SK-N-SH (cell line): ENCODE results near the gene RBMX. TPM values are rescaled to one million over a fixed set of nuclear protein-coding genes. Genes with fewer than 3 reads are reported as not detected.

Source experiments
- CTCF ChIA-PET: fragments of 300-600, 350-600 bp; formaldehyde crosslinking; extraction: SDS; loops from one replicate; lab custom pipeline; 2021; lab: Yijun Ruan, JAX
- POLR2A ChIA-PET: fragments of 350-600 bp; sonication (Branson Sonifier 250); formaldehyde crosslinking; extraction: SDS; loops from one replicate; lab custom pipeline; 2020; ENCODE audit warnings: antibody characterized with exemption, inconsistent platforms; lab: Yijun Ruan, JAX
- DNase-seq: peaks from one replicate; pipeline ENCODE4 v3.0.0; 2012
- H2AFZ ChIP-seq: fragments of 200-600 bp; sonication (generic); 2 replicates; pipeline ENCODE4 v1.8.1; 2016; ENCODE audit warnings: antibody characterized with exemption, mild to moderate bottlenecking, low read depth
- H3F3A ChIP-seq: fragments of 200-600 bp; sonication (generic); replicated peaks from 2 replicates; pipeline ENCODE3; 2016; ENCODE audit warnings: antibody characterized with exemption, mild to moderate bottlenecking; ENCODE audit not compliant: insufficient read depth
- H3K27ac ChIP-seq, 2 experiments: fragments of 200-500 bp in 1 of 2; fragments of 200-600 bp in 1 of 2; sonication (Bioruptor generic) in 1 of 2; sonication (generic), shearing (Covaris generic) in 1 of 2; 2 replicates each; pipeline versions ENCODE4 v1.5.1 to v1.6.1; 2014 to 2016; ENCODE audit warnings: low read depth in 2 of 2, inconsistent platforms in 1 of 2, low read length in 1 of 2, mild to moderate bottlenecking in 1 of 2, mixed read lengths in 1 of 2
- H3K27me3 ChIP-seq: fragments of 200-600 bp; sonication (generic), shearing (Covaris generic); 2 replicates; pipeline ENCODE4 v1.6.1; 2016; ENCODE audit warnings: mixed run types; ENCODE audit not compliant: insufficient read depth
- H3K36me3 ChIP-seq, 2 experiments: fragments of 200-500 bp in 1 of 2; fragments of 200-600 bp in 1 of 2; sonication (Bioruptor generic) in 1 of 2; sonication (generic) in 1 of 2; replicated peaks in 1 of 2; 2 replicates each; pipeline versions ENCODE3 to v1.5.1; 2014 to 2016; ENCODE audit warnings: low read length in 1 of 2, mild to moderate bottlenecking in 1 of 2; ENCODE audit not compliant: insufficient read depth in 2 of 2, control insufficient read depth in 1 of 2
- H3K4me1 ChIP-seq, 2 experiments: fragments of 200-500 bp in 1 of 2; fragments of 200-600 bp in 1 of 2; sonication (Bioruptor generic) in 1 of 2; sonication (generic), shearing (Covaris generic) in 1 of 2; 2 replicates each; pipeline versions ENCODE4 v1.5.1 to v1.6.1; 2014 to 2016; ENCODE audit warnings: low read depth in 1 of 2, low read length in 1 of 2, mixed run types in 1 of 2; ENCODE audit not compliant: insufficient read depth in 2 of 2, control insufficient read depth in 1 of 2
- H3K4me2 ChIP-seq: fragments of 200-600 bp; sonication (generic), shearing (Covaris generic); 2 replicates; pipeline ENCODE4 v1.6.1; 2017; ENCODE audit warnings: mixed run types
- H3K4me3 ChIP-seq, 2 experiments: fragments of 200-500 bp in 1 of 2; fragments of 200-600 bp in 1 of 2; sonication (Bioruptor generic) in 1 of 2; sonication (generic), shearing (Covaris generic) in 1 of 2; 2 replicates each; pipeline versions ENCODE4 v1.5.1 to v1.8.1; 2014 to 2016; ENCODE audit warnings: low read depth in 2 of 2, inconsistent platforms in 1 of 2, low read length in 1 of 2, mild to moderate bottlenecking in 1 of 2, mixed read lengths in 1 of 2, moderate library complexity in 1 of 2
- H3K79me2 ChIP-seq: fragments of 200-600 bp; sonication (generic); 2 replicates; pipeline ENCODE4 v1.8.1; 2017; ENCODE audit warnings: mild to moderate bottlenecking; ENCODE audit not compliant: insufficient read depth
- H3K9ac ChIP-seq: fragments of 200-600 bp; sonication (generic); 2 replicates; pipeline ENCODE4 v1.6.1; 2017; ENCODE audit warnings: mixed run types
- H3K9me2 ChIP-seq: fragments of 200-600 bp; sonication (generic); 2 replicates; pipeline ENCODE4 v1.6.1; 2017; ENCODE audit warnings: mixed run types
- H3K9me3 ChIP-seq: fragments of 200-600 bp; sonication (generic); 2 replicates; pipeline ENCODE4 v1.6.1; 2017; ENCODE audit warnings: mixed run types, mild to moderate bottlenecking, moderate library complexity
- H4K20me1 ChIP-seq: fragments of 200-600 bp; sonication (generic); 2 replicates; pipeline ENCODE4 v1.6.1; 2017; ENCODE audit warnings: mild to moderate bottlenecking, mixed run types; ENCODE audit not compliant: insufficient read depth
- CHD2 ChIP-seq: fragments of 150-350 bp; IDR thresholded peaks from 2 replicates; pipeline ENCODE4 v1.6.1; 2018; ENCODE audit warnings: low read length; ENCODE audit not compliant: partially characterized antibody
- CTCF ChIP-seq: fragments of 200-600 bp; sonication (generic); IDR thresholded peaks from 2 replicates; pipeline ENCODE4 v1.6.1; 2017; ENCODE audit warnings: antibody characterized with exemption, mild to moderate bottlenecking, moderate library complexity
- ELF1 ChIP-seq: IDR thresholded peaks from 2 replicates; pipeline ENCODE4 v1.4.0; 2012
- EZH2phosphoT487 ChIP-seq: fragments of 200-600 bp; sonication (generic); IDR thresholded peaks from 2 replicates; pipeline ENCODE4 v1.6.1; 2017; ENCODE audit warnings: low read depth, mixed run types, mild to moderate bottlenecking, antibody characterized with exemption, moderate library complexity, borderline replicate concordance
- FOSL2 ChIP-seq: IDR thresholded peaks from 2 replicates; pipeline ENCODE4 v1.4.0; 2012; ENCODE audit warnings: low read depth, mild to moderate bottlenecking, moderate library complexity, borderline replicate concordance
- FOXM1 ChIP-seq: IDR thresholded peaks from 2 replicates; pipeline ENCODE4 v1.4.0; 2012; ENCODE audit warnings: low read depth, mild to moderate bottlenecking
- GATA2 ChIP-seq: sonication (generic); formaldehyde crosslinking; IDR thresholded peaks from 2 replicates; pipeline ENCODE4 v1.5.0; 2020; ENCODE audit warnings: mild to moderate bottlenecking, missing genetic modification reagents
- JUND ChIP-seq: IDR thresholded peaks from 2 replicates; pipeline ENCODE4 v1.4.0; 2012
- MAX ChIP-seq: IDR thresholded peaks from 2 replicates; pipeline ENCODE4 v1.4.0; 2012; ENCODE audit warnings: low read depth
- MXI1 ChIP-seq: IDR thresholded peaks from 2 replicates; pipeline ENCODE4 v1.6.1; 2012; ENCODE audit warnings: mild to moderate bottlenecking, low read depth, low read length, improper control_type of control experiment
- POLR2AphosphoS5 ChIP-seq: IDR thresholded peaks from 2 replicates; pipeline ENCODE4 v1.6.1; 2012; ENCODE audit warnings: low read depth, low read length
- RCOR1 ChIP-seq: fragments of 150-350 bp; IDR thresholded peaks from 2 replicates; pipeline ENCODE4 v1.6.1; 2017; ENCODE audit warnings: antibody characterized with exemption, low read length
- REST ChIP-seq: IDR thresholded peaks from 2 replicates; pipeline ENCODE4 v1.6.1; 2012; ENCODE audit warnings: mild to moderate bottlenecking, low read depth, low read length, moderate library complexity
- TEAD4 ChIP-seq: IDR thresholded peaks from 2 replicates; pipeline ENCODE4 v1.4.0; 2012; ENCODE audit warnings: mild to moderate bottlenecking, borderline replicate concordance; ENCODE audit not compliant: insufficient read depth
- USF2 ChIP-seq: fragments of 150-350 bp; IDR thresholded peaks from 2 replicates; pipeline ENCODE4 v1.6.1; 2017; ENCODE audit warnings: antibody characterized with exemption, low read length, low read depth, borderline replicate concordance
- WGBS: methylation state at CpG from one replicate; pipeline ENCODE4 v1.1.6; 2017; ENCODE audit warnings: low lambda C conversion rate; 5-methylcytosine and 5-hydroxymethylcytosine counted together
- polyA plus RNA-seq, 3 experiments: library from polyadenylated mRNA; depleted of rRNA; stranded (reverse); fragments of >200 nt; gene quantifications; 2 replicates each; pipeline ENCODE4 v1.2.3, GENCODE V29; 2012

Gene RBMX
- polyA plus RNA-seq, 1 of the 3 experiments (the other 2 are of a cell fraction) = 131 TPM

- Histone ChIP-seq H3K27ac (no peak overlapping the region), H3K4me3 (no peak overlapping the region), H4K20me1 (peaks cover 52% of the 10 kb centered on the region), H3K9me2 (no peaks in the 10 kb centered on the region), H3K27me3 (no peaks in the 10 kb centered on the region), H2AFZ (no peak overlapping the region), H3K4me2 (no peak overlapping the region), H3K9me3 (no peaks in the 10 kb centered on the region), H3K36me3 (peaks cover 18 to 52% of the 10 kb centered on the region in 2 experiments), H3F3A (peaks cover 34% of the 10 kb centered on the region), H3K9ac (no peak overlapping the region), H3K4me1 (no peaks in the 10 kb centered on the region), H3K79me2 (peaks cover 46% of the 10 kb centered on the region; the same call in 1 of the 2 replicates)
- TF ChIP-seq JUND (no peak), TEAD4 (no peak), FOSL2 (no peak), USF2 (no peak), REST (no peak), CHD2 (no peak)
- CTCF ChIA-PET = no interaction called here
- POLR2A ChIA-PET = no interaction called here
- DNase-seq = no peak
- 48% methylated on average over 9 of the region's 9 CpGs for WGBS
Observed at GRCh38 chrX:136865270-136866158, 15.0 kb downstream of the RBMX start.

GRCh38 chrX:136863826-136864225 lies 16.7 kb downstream of the RBMX start:
- ChIA-PET POLR2A (no interaction called here), CTCF (interaction anchor here (0.7 kb wide), 1 partner anchor 138 kb away, joined by 4 read pairs; no protein-coding TSS in a partner anchor)
- Histone ChIP-seq H3K4me3 (no peak overlapping the region), H3K36me3 (peaks cover 8 to 44% of the 10 kb centered on the region in 2 experiments), H3K4me2 (no peak overlapping the region), H3K9me3 (no peaks in the 10 kb centered on the region), H2AFZ (no peak overlapping the region), H3K27me3 (no peaks in the 10 kb centered on the region), H3K9me2 (no peaks in the 10 kb centered on the region), H4K20me1 (peaks cover 35% of the 10 kb centered on the region), H3K4me1 (no peaks in the 10 kb centered on the region), H3F3A (peaks cover 29% of the 10 kb centered on the region), H3K9ac (no peak overlapping the region), H3K79me2 (peaks cover 30% of the 10 kb centered on the region; the same call in 1 of the 2 replicates), H3K27ac (no peak overlapping the region)
- 56% methylated on average over 2 of the region's 2 CpGs for WGBS
- TF ChIP-seq EZH2phosphoT487 = no peak
- TF ChIP-seq MXI1 = no peak
- no peak for TF ChIP-seq ELF1
- TF ChIP-seq FOXM1 = no peak
- TF ChIP-seq RCOR1 = no peak
- TF ChIP-seq CTCF = no peak
- TF ChIP-seq REST = no peak
- no peak for TF ChIP-seq MAX
- no peak for TF ChIP-seq POLR2AphosphoS5
- TF ChIP-seq GATA2 (CRISPR knock-in tag) = no peak
- no peak for DNase-seq
